Keratinocyte (primary cell): Measurements from ENCODE around the gene BNIP5. TPM values are rescaled to one million over a fixed set of nuclear protein-coding genes. Genes with fewer than 3 reads are reported as not detected.

Experiments
- DNase-seq: peaks from one replicate; pipeline ENCODE4 v3.0.0-alpha.2; 2011; ENCODE audit warnings: low read depth, missing footprints, low spot score
- FAIRE-seq: peaks from 2 replicates; lab custom pipeline; 2011; peaks lifted over from hg19 to GRCh38; lab: Jason Lieb, UNC
- H2AFZ ChIP-seq: 2 replicates; pipeline ENCODE4 v1.6.0; 2012; ENCODE audit warnings: low read length, control low read depth, inconsistent platforms; ENCODE audit not compliant: control insufficient read depth
- H3K27ac ChIP-seq: 2 replicates; pipeline ENCODE4 v1.5.1; 2011; ENCODE audit warnings: low read length; ENCODE audit not compliant: control insufficient read depth, insufficient read depth
- H3K27me3 ChIP-seq: 3 replicates; pipeline ENCODE4 v1.6.0; 2011; ENCODE audit warnings: low read length; ENCODE audit not compliant: control insufficient read depth, insufficient read depth; ENCODE audit errors: extremely low read depth
- H3K36me3 ChIP-seq, 2 experiments: 2 replicates in 1 of 2; 3 replicates in 1 of 2; pipeline ENCODE4 v1.5.1; 2011; ENCODE audit warnings: low read length in 2 of 2, mild to moderate bottlenecking in 1 of 2; ENCODE audit not compliant: control insufficient read depth in 2 of 2, insufficient read depth in 2 of 2; ENCODE audit errors: extremely low read depth in 1 of 2
- H3K4me1 ChIP-seq: 3 replicates; pipeline ENCODE4 v1.5.1; 2011; ENCODE audit warnings: low read length; ENCODE audit not compliant: control insufficient read depth, insufficient read depth; ENCODE audit errors: extremely low read depth
- H3K4me2 ChIP-seq: 3 replicates; pipeline ENCODE4 v1.6.0; 2011; ENCODE audit warnings: low read depth, low read length; ENCODE audit not compliant: control insufficient read depth, insufficient read depth; ENCODE audit errors: extremely low read depth
- H3K4me3 ChIP-seq, 3 experiments: fragments of 200-600 bp in 1 of 3; sonication (generic) in 1 of 3; 2 replicates in 2 of 3; 3 replicates in 1 of 3; pipeline ENCODE4 v1.5.1; 2011 to 2016; ENCODE audit warnings: low read length in 3 of 3, mild to moderate bottlenecking in 3 of 3, control low read depth in 2 of 3, inconsistent platforms in 1 of 3, low read depth in 1 of 3, mixed read lengths in 1 of 3, mixed run types in 1 of 3, moderate library complexity in 1 of 3; ENCODE audit not compliant: control insufficient read depth in 2 of 3, insufficient read depth in 2 of 3; ENCODE audit errors: extremely low read depth in 1 of 3
- H3K79me2 ChIP-seq: 2 replicates; pipeline ENCODE4 v1.6.0; 2012; ENCODE audit warnings: low read length; ENCODE audit not compliant: control insufficient read depth, insufficient read depth
- H3K9ac ChIP-seq: 3 replicates; pipeline ENCODE4 v1.6.0; 2011; ENCODE audit warnings: low read length; ENCODE audit not compliant: control insufficient read depth, insufficient read depth; ENCODE audit errors: extremely low read depth
- H3K9me1 ChIP-seq: 3 replicates; pipeline ENCODE4 v1.6.0; 2011; ENCODE audit warnings: low read length; ENCODE audit not compliant: control insufficient read depth, insufficient read depth; ENCODE audit errors: extremely low read depth
- H3K9me3 ChIP-seq: 2 replicates; pipeline ENCODE4 v1.5.1; 2012; ENCODE audit warnings: low read depth, low read length; ENCODE audit not compliant: control insufficient read depth
- H4K20me1 ChIP-seq: 3 replicates; pipeline ENCODE4 v1.6.0; 2011; ENCODE audit warnings: low read length; ENCODE audit not compliant: control insufficient read depth, insufficient read depth; ENCODE audit errors: extremely low read depth
- CTCF ChIP-seq, 3 experiments: IDR thresholded peaks in 1 of 3; conservative IDR thresholded peaks in 1 of 3; optimal IDR thresholded peaks in 1 of 3; 2 replicates in 2 of 3; 3 replicates in 1 of 3; pipeline versions ENCODE3 to v1.5.1; 2011; ENCODE audit warnings: low read length in 3 of 3, mild to moderate bottlenecking in 3 of 3, moderate library complexity in 2 of 3, control low read depth in 1 of 3, inconsistent platforms in 1 of 3; ENCODE audit not compliant: insufficient read depth in 2 of 3; ENCODE audit errors: extremely low read depth in 1 of 3
- EZH2 ChIP-seq: IDR thresholded peaks from one replicate; pipeline ENCODE4 v1.6.1; 2012; ENCODE audit warnings: inconsistent platforms, mild to moderate bottlenecking, low read length, moderate library complexity
- dilution Hi-C: fragments of 300-500 bp; cut with MboI; formaldehyde crosslinking; loops from one replicate; pipeline ENCODE4 v1.7.0; 2020; ENCODE audit warnings: low sequenced_read_pairs; ENCODE audit not compliant: extremely low pct_ligation_motif_present
- polyA plus RNA-seq, 5 experiments: library from polyadenylated mRNA; depleted of rRNA in 3 of 5; stranded (reverse) in 3 of 5; stranded (forward) in 1 of 5; unstranded in 1 of 5; fragments of >200 nt; gene quantifications; 1 replicate in 1 of 5; 2 replicates in 3 of 5; 3 replicates in 1 of 5; pipeline versions ENCODE4 v1.2.1 to v1.2.3, GENCODE V29; 2011 to 2012; ENCODE audit warnings: missing spikeins in 2 of 5, low read depth in 1 of 5, low replicate concordance in 1 of 5

Gene BNIP5
- polyA plus RNA-seq, 1 donor (not counting 4 experiments of a cell fraction or from before 2014, with no cell fraction given) = not detected

- H3K36me3 ChIP-seq = no peaks in the 10 kb centered on the region
- H3K9ac ChIP-seq = no peak overlapping the region
- H3K27me3 ChIP-seq = peaks cover 25% of the 10 kb centered on the region
- TF ChIP-seq CTCF (optimal IDR thresholded peaks at IDR 0.05 in 1 of 3, IDR thresholded peaks at IDR 0.05 in 1 of 3, conservative IDR thresholded peaks at IDR 0.05 in 1 of 3; ENCODE audit: extremely low read depth in 1 of 3, insufficient read depth in 2 of 3, low read length in 3 of 3) (no peak), EZH2 (no peak)
- no peaks in the 10 kb centered on the region for H4K20me1 ChIP-seq
- no peak for DNase-seq
- H3K9me3 ChIP-seq = no peaks in the 10 kb centered on the region
- H3K27ac ChIP-seq = no peak overlapping the region
- no peaks in the 10 kb centered on the region for H3K79me2 ChIP-seq
- H3K4me3 ChIP-seq = no peak overlapping the region
- dilution Hi-C loops = no loop called here
- no peak overlapping the region for H2AFZ ChIP-seq
- no peak overlapping the region for H3K4me2 ChIP-seq
- no peaks in the 10 kb centered on the region for H3K9me1 ChIP-seq
- no peaks in the 10 kb centered on the region for H3K4me1 ChIP-seq
- no peak for FAIRE-seq
Measured at GRCh38 chr6:36323062-36323461, 13.6 kb downstream of the BNIP5 start.

DNA sequence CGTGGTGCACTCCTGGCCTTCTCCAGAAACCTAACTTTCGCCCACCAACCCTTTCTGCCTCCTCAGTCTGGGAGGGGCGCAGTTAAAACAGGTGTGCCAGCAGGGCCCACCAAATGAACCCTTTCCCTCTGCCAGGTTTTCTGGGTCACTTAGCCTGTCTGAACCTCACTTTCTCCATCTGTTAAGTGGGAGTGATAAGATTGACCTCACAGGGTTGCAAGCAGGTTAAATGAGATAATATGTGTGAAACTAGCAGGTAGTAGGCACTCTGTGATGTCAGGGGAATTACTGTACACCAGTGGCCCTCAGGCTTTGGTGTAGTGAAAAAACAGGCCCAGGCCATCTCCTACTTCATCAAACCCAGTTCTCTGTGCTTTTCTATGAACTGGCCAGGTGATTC, 14.1 kb downstream of the BNIP5 start:
- Histone ChIP-seq H3K9me3 (no peaks in the 10 kb centered on the region), H3K79me2 (no peaks in the 10 kb centered on the region), H3K4me1 (no peaks in the 10 kb centered on the region), H3K36me3 (no peaks in the 10 kb centered on the region), H2AFZ (no peak overlapping the region), H3K9ac (no peak overlapping the region), H3K27me3 (peaks cover 25% of the 10 kb centered on the region), H3K9me1 (no peaks in the 10 kb centered on the region), H3K4me2 (no peak overlapping the region), H3K27ac (no peak overlapping the region), H3K4me3 (no peak overlapping the region), H4K20me1 (no peaks in the 10 kb centered on the region)
- TF ChIP-seq EZH2 (no peak), CTCF (optimal IDR thresholded peaks at IDR 0.05 in 1 of 3, IDR thresholded peaks at IDR 0.05 in 1 of 3, conservative IDR thresholded peaks at IDR 0.05 in 1 of 3; ENCODE audit: extremely low read depth in 1 of 3, insufficient read depth in 2 of 3, low read length in 3 of 3) (no peak)
- DNase-seq (no peak), FAIRE-seq (no peak)
- dilution Hi-C loops = no loop called here
